Esophagus (tissue), 2 donors: ENCODE results near the gene IGF1R. TPM values are rescaled to one million over a fixed set of nuclear protein-coding genes. Genes with fewer than 3 reads are reported as not detected.

Experiments used
- H3K27ac ChIP-seq, 2 donors: one replicate each; pipeline ENCODE4 v1.5.1; 2013; ENCODE audit warnings: low read depth in 2 of 2, mild to moderate bottlenecking in 2 of 2, inconsistent platforms in 1 of 2, low read length in 1 of 2, moderate library complexity in 1 of 2
- H3K27me3 ChIP-seq, 2 donors: one replicate each; pipeline ENCODE4 v1.6.1; 2013; ENCODE audit warnings: low read length in 2 of 2, control low read depth in 1 of 2, mild to moderate bottlenecking in 1 of 2; ENCODE audit not compliant: insufficient read depth in 2 of 2, control insufficient read depth in 1 of 2
- H3K36me3 ChIP-seq, 2 donors: one replicate each; pipeline ENCODE4 v1.6.1; 2013; ENCODE audit warnings: low read length in 1 of 2; ENCODE audit not compliant: control insufficient read depth in 2 of 2, insufficient read depth in 2 of 2
- H3K4me1 ChIP-seq, 2 donors: one replicate each; pipeline ENCODE4 v1.6.1; 2013; ENCODE audit warnings: low read length in 1 of 2; ENCODE audit not compliant: control insufficient read depth in 2 of 2, insufficient read depth in 2 of 2
- H3K4me3 ChIP-seq, 2 donors: one replicate each; pipeline ENCODE4 v1.5.1; 2013; ENCODE audit warnings: low read length in 2 of 2, mild to moderate bottlenecking in 2 of 2, low read depth in 1 of 2, moderate library complexity in 1 of 2
- H3K9me3 ChIP-seq, 2 donors: one replicate each; pipeline ENCODE4 v1.6.1; 2013; ENCODE audit warnings: mild to moderate bottlenecking in 2 of 2, low read depth in 1 of 2, low read length in 1 of 2, moderate library complexity in 1 of 2; ENCODE audit not compliant: control insufficient read depth in 2 of 2, insufficient read depth in 1 of 2
- WGBS, 2 donors: extraction: QIAGEN DNeasy Blood & Tissue Kit; methylation state at CpG; one replicate each; pipeline ENCODE4 v1.1.7; 2013; 5-methylcytosine and 5-hydroxymethylcytosine counted together
- polyA plus RNA-seq, 2 donors: library from polyadenylated mRNA; stranded (reverse); fragments of 200-250 nt; gene quantifications; one replicate each; pipeline ENCODE4 v1.2.3, GENCODE V29; 2013
- donor health status: healthy with polysubstance abuse.
- donor health status: Bipolar disorder and iron deficiency.

IGF1R gene
- polyA plus RNA-seq, 2 donors = 4.1 to 4.4 TPM

- H3K9me3 ChIP-seq = no peaks in the 10 kb centered on the region
- no peaks in the 10 kb centered on the region for H3K36me3 ChIP-seq
- no peak overlapping the region for H3K27ac ChIP-seq
- H3K27me3 ChIP-seq = no peaks in the 10 kb centered on the region
- peaks cover 3 to 5% of the 10 kb centered on the region in 2 donors for H3K4me1 ChIP-seq
- H3K4me3 ChIP-seq = no peak overlapping the region
- 70 to 87% methylated on average over 2 of the region's 2 CpGs for WGBS, 2 donors
Measured at GRCh38 chr15:98698792-98699191, 50.5 kb downstream of the IGF1R start.

GRCh38 chr15:98699591-98700424 lies 51.5 kb downstream of the IGF1R start:
- Histone ChIP-seq H3K4me1 (peaks cover 3 to 5% of the 10 kb centered on the region in 2 donors), H3K36me3 (no peaks in the 10 kb centered on the region), H3K9me3 (no peaks in the 10 kb centered on the region), H3K27me3 (no peaks in the 10 kb centered on the region), H3K4me3 (no peak overlapping the region), H3K27ac (no peak overlapping the region)
- WGBS, 2 donors = 52 to 64% methylated on average over 11 of the region's 11 CpGs

- 70 to 77% methylated on average over 6 of the region's 6 CpGs for WGBS, 2 donors
- no peak overlapping the region for H3K27ac ChIP-seq
- peaks cover 3 to 5% of the 10 kb centered on the region in 2 donors for H3K4me1 ChIP-seq
- no peak overlapping the region for H3K4me3 ChIP-seq
- no peaks in the 10 kb centered on the region for H3K36me3 ChIP-seq
- H3K27me3 ChIP-seq = no peaks in the 10 kb centered on the region
- no peaks in the 10 kb centered on the region for H3K9me3 ChIP-seq
Measured at GRCh38 chr15:98700519-98700918, 52.2 kb downstream of the IGF1R start.

GRCh38 chr15:98703126-98703685 lies 54.9 kb downstream of the IGF1R start:
- no peaks in the 10 kb centered on the region for H3K9me3 ChIP-seq
- peaks cover 2 to 7% of the 10 kb centered on the region in 2 donors for H3K36me3 ChIP-seq
- WGBS, 2 donors = 57% methylated on average over 6 of the region's 6 CpGs
- H3K4me1 ChIP-seq = peaks cover 0 to 3% of the 10 kb centered on the region in 2 donors
- no peaks in the 10 kb centered on the region for H3K27me3 ChIP-seq
- H3K27ac ChIP-seq = no peak overlapping the region
- H3K4me3 ChIP-seq = no peak overlapping the region

GRCh38 chr15:98705070-98705469 lies 56.7 kb downstream of the IGF1R start:
- H3K27ac ChIP-seq = no peak overlapping the region
- H3K36me3 ChIP-seq = peaks cover 5 to 9% of the 10 kb centered on the region in 2 donors
- H3K27me3 ChIP-seq = no peaks in the 10 kb centered on the region
- H3K4me3 ChIP-seq = no peak overlapping the region
- H3K4me1 ChIP-seq = peaks cover 0 to 4% of the 10 kb centered on the region in 2 donors
- 90 to 95% methylated on average over 4 of the region's 4 CpGs for WGBS, 2 donors
- H3K9me3 ChIP-seq = no peaks in the 10 kb centered on the region

GRCh38 chr15:98706387-98706786 lies 58.0 kb downstream of the IGF1R start:
- H3K4me1 ChIP-seq = peaks cover 0 to 4% of the 10 kb centered on the region in 2 donors
- no peaks in the 10 kb centered on the region for H3K27me3 ChIP-seq
- H3K36me3 ChIP-seq = peaks cover 5 to 12% of the 10 kb centered on the region in 2 donors
- H3K9me3 ChIP-seq = peaks cover 0 to 3% of the 10 kb centered on the region in 2 donors
- no peak overlapping the region for H3K4me3 ChIP-seq
- H3K27ac ChIP-seq = no peak overlapping the region
- WGBS, 2 donors = 79 to 82% methylated on average over 1 of the region's 1 CpG

- 85 to 93% methylated on average over 13 of the region's 13 CpGs for WGBS, 2 donors
- Histone ChIP-seq H3K4me1 (peaks cover 0 to 4% of the 10 kb centered on the region in 2 donors), H3K27ac (no peak overlapping the region)
Measured at GRCh38 chr15:98706986-98707385, 58.6 kb downstream of the IGF1R start.

GRCh38 chr15:98708037-98708590 lies 59.8 kb downstream of the IGF1R start:
- WGBS, 2 donors = 91 to 92% methylated on average over 9 to 10 of the region's 10 CpGs
- H3K27me3 ChIP-seq = no peaks in the 10 kb centered on the region
- no peak overlapping the region for H3K27ac ChIP-seq

More at GRCh38 chr15:98706986-98707385, 58.6 kb downstream of the IGF1R start:
- Histone ChIP-seq H3K36me3 (peaks cover 5 to 14% of the 10 kb centered on the region in 2 donors), H3K4me3 (no peak overlapping the region), H3K9me3 (peaks cover 0 to 3% of the 10 kb centered on the region in 2 donors), H3K27me3 (no peaks in the 10 kb centered on the region)

GRCh38 chr15:98711810-98712209 lies 63.5 kb downstream of the IGF1R start:
- Histone ChIP-seq H3K27me3 (no peaks in the 10 kb centered on the region), H3K4me3 (no peak overlapping the region), H3K27ac (no peak overlapping the region), H3K36me3 (peaks cover 5 to 14% of the 10 kb centered on the region in 2 donors), H3K4me1 (peaks cover 9 to 17% of the 10 kb centered on the region in 2 donors), H3K9me3 (peaks cover 0 to 3% of the 10 kb centered on the region in 2 donors)
- 90 to 91% methylated on average over 2 of the region's 2 CpGs for WGBS, 2 donors

More at GRCh38 chr15:98708037-98708590, 59.8 kb downstream of the IGF1R start:
- H3K9me3 ChIP-seq = peaks cover 0 to 3% of the 10 kb centered on the region in 2 donors
- H3K36me3 ChIP-seq = peaks cover 5 to 14% of the 10 kb centered on the region in 2 donors
- H3K4me1 ChIP-seq = peaks cover 2 to 3% of the 10 kb centered on the region in 2 donors
- H3K4me3 ChIP-seq = no peak overlapping the region
